ENCODE data around the gene OR2A1. TPM values are rescaled to one million over a fixed set of nuclear protein-coding genes. Genes with fewer than 3 reads are reported as not detected.

The OR2A1 gene
- total RNA-seq, 1 donor from 2014 or later = 0.22 TPM

Other genes starting within 250 kb of the OR2A1 start
- not detected for gene OR2A25, start 242.6 kb upstream of the OR2A1 start, total RNA-seq
- not detected for gene OR2A12, start 226.1 kb upstream of the OR2A1 start, total RNA-seq
- gene OR2A2, start 202.8 kb upstream of the OR2A1 start, total RNA-seq = not detected
- not detected for gene OR2A14, start 189.2 kb upstream of the OR2A1 start, total RNA-seq
- gene CTAGE4, start 129.0 kb upstream of the OR2A1 start, total RNA-seq = 2.3 TPM
- gene ARHGEF35, start 116.6 kb upstream of the OR2A1 start, total RNA-seq = 5.3 TPM
- gene OR2A42, start 72.8 kb upstream of the OR2A1 start, total RNA-seq = 0.27 TPM
- gene OR2A7, start 47.6 kb upstream of the OR2A1 start, total RNA-seq = 3.7 TPM
- gene CTAGE8, start 43.1 kb upstream of the OR2A1 start, total RNA-seq = 1.2 TPM
- 12.8 TPM for gene ARHGEF5, start 43.0 kb downstream of the OR2A1 start, total RNA-seq
- not detected for gene NOBOX, start 91.3 kb downstream of the OR2A1 start, total RNA-seq

All from sciatic nerve (tissue), 1 donor.